PFSK-1 (cell line): ENCODE results near the gene FYCO1.

Experiments
- FOXP2 ChIP-seq: optimal IDR thresholded peaks from 2 replicates; pipeline ENCODE3; 2011; ENCODE audit warnings: borderline replicate concordance, control low read depth, inconsistent platforms; ENCODE audit not compliant: insufficient read depth; ENCODE audit errors: extremely low read length, extremely low read depth
- POLR2AphosphoS5 ChIP-seq: IDR thresholded peaks from 2 replicates; pipeline ENCODE4 v1.6.1; 2012; ENCODE audit warnings: low read depth, mild to moderate bottlenecking, control low read depth, low read length, moderate library complexity
- REST ChIP-seq, 2 experiments: IDR thresholded peaks; 2 replicates each; pipeline versions ENCODE4 v1.6.1 to v1.8.0; 2011 to 2012; ENCODE audit warnings: low read depth in 2 of 2, low read length in 2 of 2, control low read depth in 1 of 2, inconsistent platforms in 1 of 2, mild to moderate bottlenecking in 1 of 2, moderate library complexity in 1 of 2; ENCODE audit not compliant: insufficient read depth in 1 of 2
- SIN3A ChIP-seq: IDR thresholded peaks from 2 replicates; pipeline ENCODE4 v1.6.1; 2012; ENCODE audit warnings: mild to moderate bottlenecking, low read length, moderate library complexity, borderline replicate concordance; ENCODE audit not compliant: insufficient read depth
- TAF1 ChIP-seq: IDR thresholded peaks from 2 replicates; pipeline ENCODE4 v1.6.1; 2012; ENCODE audit warnings: low read length, control low read depth, borderline replicate concordance; ENCODE audit not compliant: insufficient read depth

The FYCO1 gene

GRCh38 chr3:45985532-45986302 lies 9.9 kb downstream of the FYCO1 start:
- TF ChIP-seq POLR2AphosphoS5 (no peak), TAF1 (no peak), FOXP2 (no peak), SIN3A (no peak), REST (IDR thresholded peaks at IDR 0.05; ENCODE audit: insufficient read depth in 1 of 2, low read depth in 2 of 2, low read length in 2 of 2) (no peak)

GRCh38 chr3:45984331-45985312 lies 11.0 kb downstream of the FYCO1 start:
- TF ChIP-seq SIN3A, result no peak
- no peak for TF ChIP-seq TAF1

- no peak for TF ChIP-seq REST (IDR thresholded peaks at IDR 0.05; ENCODE audit: insufficient read depth in 1 of 2, low read depth in 2 of 2, low read length in 2 of 2)
- no peak for TF ChIP-seq TAF1
- TF ChIP-seq FOXP2, result no peak
- TF ChIP-seq SIN3A, result no peak
- TF ChIP-seq POLR2AphosphoS5, result no peak
Observed at GRCh38 chr3:45983770-45984169, 11.9 kb downstream of the FYCO1 start.

- TF ChIP-seq TAF1 (no peak), POLR2AphosphoS5 (no peak), FOXP2 (no peak), SIN3A (no peak), REST (IDR thresholded peaks at IDR 0.05; ENCODE audit: insufficient read depth in 1 of 2, low read depth in 2 of 2, low read length in 2 of 2) (no peak)
Observed at GRCh38 chr3:45981346-45982074, 14.1 kb downstream of the FYCO1 start.

- no peak for TF ChIP-seq SIN3A
- TF ChIP-seq FOXP2, result no peak
- TF ChIP-seq TAF1, result no peak
- TF ChIP-seq REST (IDR thresholded peaks at IDR 0.05; ENCODE audit: insufficient read depth in 1 of 2, low read depth in 2 of 2, low read length in 2 of 2), result no peak
- no peak for TF ChIP-seq POLR2AphosphoS5
Observed at GRCh38 chr3:45980819-45981218, 14.8 kb downstream of the FYCO1 start.
